K562 (cell line): ENCODE data around the gene TUBA1A. TPM values are rescaled to one million over a fixed set of nuclear protein-coding genes. Genes with fewer than 3 reads are reported as not detected.

Experiments
- BRF2 ChIP-seq: IDR thresholded peaks from 3 replicates; pipeline ENCODE4 v1.6.1; 2011; ENCODE audit warnings: borderline replicate concordance, mild to moderate bottlenecking; ENCODE audit not compliant: insufficient read length, insufficient read depth
- CBFA2T2 ChIP-seq: fragments of 450-650 bp; conservative IDR thresholded peaks from 2 replicates; pipeline ENCODE4 v1.6.1; 2017; ENCODE audit warnings: mild to moderate bottlenecking
- CBFA2T3 ChIP-seq: fragments of 450-650 bp; IDR thresholded peaks from 2 replicates; pipeline ENCODE4 v1.6.1; 2017
- FOXK2 ChIP-seq, 2 experiments: fragments of 450-650 bp; IDR thresholded peaks in 1 of 2; conservative IDR thresholded peaks in 1 of 2; 2 replicates each; pipeline ENCODE4 v1.6.1; 2016; ENCODE audit warnings: low read depth in 2 of 2, mild to moderate bottlenecking in 1 of 2
- FOXP1 ChIP-seq: sonication (generic); formaldehyde crosslinking; IDR thresholded peaks from 2 replicates; pipeline ENCODE4 v1.8.0; 2022; ENCODE audit warnings: mild to moderate bottlenecking, missing genetic modification reagents
- GABPA ChIP-seq: fragments of 200-800 bp; sonication (Bioruptor generic); conservative IDR thresholded peaks from 2 replicates; pipeline ENCODE4 v1.6.1; 2016; ENCODE audit warnings: low read depth, missing genetic modification characterization, missing compliant biosample characterization
- KDM5B ChIP-seq: fragments of 200-600 bp; sonication (generic); IDR thresholded peaks from 2 replicates; pipeline ENCODE4 v1.6.1; 2012; ENCODE audit warnings: low read depth, mild to moderate bottlenecking, moderate library complexity, low read length, control low read depth, inconsistent platforms; ENCODE audit not compliant: insufficient replicate concordance
- MAFK ChIP-seq: IDR thresholded peaks from 2 replicates; pipeline ENCODE4 v1.6.1; 2011; ENCODE audit warnings: low read length, improper control_type of control experiment
- NCOA1 ChIP-seq: fragments of 450-650 bp; IDR thresholded peaks from 2 replicates; pipeline ENCODE4 v1.6.1; 2016; ENCODE audit warnings: low read depth
- PURB ChIP-seq: sonication (generic); formaldehyde crosslinking; IDR thresholded peaks from 2 replicates; pipeline ENCODE4 v1.9.0; 2021; ENCODE audit warnings: low read depth, mild to moderate bottlenecking, missing genetic modification reagents
- RBM17 ChIP-seq: fragments of 200-400 bp; formaldehyde crosslinking; IDR thresholded peaks from 2 replicates; pipeline ENCODE4 v1.6.1; 2017; ENCODE audit warnings: low read depth, mild to moderate bottlenecking, low read length, borderline replicate concordance
- RBM39 ChIP-seq: fragments of 200-400 bp; formaldehyde crosslinking; optimal IDR thresholded peaks from 2 replicates; pipeline ENCODE3; 2018; ENCODE audit warnings: low read depth, low read length
- SIN3B ChIP-seq: fragments of 450-650 bp; IDR thresholded peaks from 2 replicates; pipeline ENCODE4 v1.6.1; 2017; ENCODE audit warnings: low read depth, mild to moderate bottlenecking, moderate library complexity
- SMARCA4 ChIP-seq: fragments of 450-650 bp; IDR thresholded peaks from 2 replicates; pipeline ENCODE4 v1.6.1; 2016
- SMARCB1 ChIP-seq: IDR thresholded peaks from 2 replicates; pipeline ENCODE4 v1.6.1; 2011; ENCODE audit warnings: improper control_type of control experiment, low read depth; ENCODE audit not compliant: insufficient read length
- SRF ChIP-seq, 2 experiments: fragments of 250-450, 450-650 bp in 1 of 2; sonication (Bioruptor Pico) in 1 of 2; sonication (generic) in 1 of 2; formaldehyde crosslinking; IDR thresholded peaks; 2 replicates each; pipeline versions ENCODE4 v1.5.0 to v1.5.1; 2020 to 2022; ENCODE audit warnings: mild to moderate bottlenecking in 1 of 2, missing genetic modification reagents in 1 of 2
- SRSF3 ChIP-seq: fragments of 200-400 bp; formaldehyde crosslinking; IDR thresholded peaks from 2 replicates; pipeline ENCODE4 v1.6.1; 2016; ENCODE audit warnings: mild to moderate bottlenecking, low read length, moderate library complexity; ENCODE audit not compliant: insufficient read depth
- ZBTB12 ChIP-seq: fragments of 250-450 bp; sonication (Bioruptor Pico); IDR thresholded peaks from 2 replicates; pipeline ENCODE4 v1.4.0; 2020
- ZNF3 ChIP-seq: fragments of 250-450 bp; sonication (Bioruptor Pico); IDR thresholded peaks from 2 replicates; pipeline ENCODE4 v1.5.0; 2021; ENCODE audit warnings: mild to moderate bottlenecking, moderate library complexity
- ZNF384 ChIP-seq: IDR thresholded peaks from 2 replicates; pipeline ENCODE4 v1.6.1; 2012; ENCODE audit warnings: low read depth, low read length, improper control_type of control experiment
- ZNF518B ChIP-seq: fragments of 250-450 bp; sonication (Bioruptor Pico); IDR thresholded peaks from 2 replicates; pipeline ENCODE4 v1.5.0; 2021; ENCODE audit warnings: mild to moderate bottlenecking, moderate library complexity
- polyA plus RNA-seq, 8 experiments: library from polyadenylated mRNA; depleted of rRNA in 4 of 8; stranded (reverse) in 5 of 8; unstranded in 3 of 8; fragments of >200 nt; fragmentation: Nextera tagmentation in 2 of 8; fragmentation: Illumina TruSeq in 1 of 8; extraction: Ambion mirVana in 2 of 8; extraction: Trizol in 1 of 8; gene quantifications; 2 replicates each; pipeline versions ENCODE4 v1.2.1 to v1.2.3, GENCODE V29; 2011 to 2014; ENCODE audit warnings: inconsistent platforms in 1 of 8, missing spikeins in 1 of 8
- total RNA-seq, 7 experiments: library from RNA; depleted of rRNA in 6 of 7; stranded (reverse); fragments of >200 nt in 6 of 7; fragmentation: Illumina TruSeq in 2 of 7; extraction: Trizol in 2 of 7; gene quantifications; 2 replicates each; pipeline versions ENCODE4 v1.2.1 to v1.2.3, GENCODE V29; 2011 to 2021; ENCODE audit warnings: low replicate concordance in 1 of 7

Gene TUBA1A
- total and polyA plus RNA-seq, 9 of the 15 experiments (the other 6 are each of a cell fraction or from before 2014, with no cell fraction given) = 7.4 to 45.1 (median 11.9) TPM

- TF ChIP-seq FOXK2 (conservative IDR thresholded peaks at IDR 0.05 in 1 of 2, IDR thresholded peaks at IDR 0.05 in 1 of 2; ENCODE audit: low read depth in 2 of 2) (peak in 1 of 2 experiments; percentile 14; a peak in 1 of 4 replicates), PURB (no peak), GABPA (tag) (no peak), CBFA2T3 (peak; percentile 71), BRF2 (no peak), SRF (CRISPR knock-in tag; IDR thresholded peaks at IDR 0.05) (no peak), RBM39 (no peak), ZNF3 (CRISPR knock-in tag) (no peak), MAFK (no peak), SMARCA4 (0 out of 2 replicates have a peak, but pooled peaks have one; percentile 13), ZNF518B (no peak), ZBTB12 (no peak), KDM5B (no peak), CBFA2T2 (peak; percentile 38), ZNF384 (peak; percentile 30; the same call in 1 of the 2 replicates), SMARCB1 (no peak), SRSF3 (no peak), NCOA1 (no peak), RBM17 (no peak), FOXP1 (CRISPR knock-in tag) (no peak), SIN3B (no peak)
Observed at GRCh38 chr12:49144384-49144783, 44.5 kb downstream of the TUBA1A start (continued).
